ENCODE measurements around the gene NHERF1. TPM values are rescaled to one million over a fixed set of nuclear protein-coding genes. Genes with fewer than 3 reads are reported as not detected.

The NHERF1 gene
- total and polyA plus RNA-seq, 2 of the 13 experiments (the other 11 are each of a cell fraction or from before 2014, with no cell fraction given), result 169 to 269 TPM

DNA sequence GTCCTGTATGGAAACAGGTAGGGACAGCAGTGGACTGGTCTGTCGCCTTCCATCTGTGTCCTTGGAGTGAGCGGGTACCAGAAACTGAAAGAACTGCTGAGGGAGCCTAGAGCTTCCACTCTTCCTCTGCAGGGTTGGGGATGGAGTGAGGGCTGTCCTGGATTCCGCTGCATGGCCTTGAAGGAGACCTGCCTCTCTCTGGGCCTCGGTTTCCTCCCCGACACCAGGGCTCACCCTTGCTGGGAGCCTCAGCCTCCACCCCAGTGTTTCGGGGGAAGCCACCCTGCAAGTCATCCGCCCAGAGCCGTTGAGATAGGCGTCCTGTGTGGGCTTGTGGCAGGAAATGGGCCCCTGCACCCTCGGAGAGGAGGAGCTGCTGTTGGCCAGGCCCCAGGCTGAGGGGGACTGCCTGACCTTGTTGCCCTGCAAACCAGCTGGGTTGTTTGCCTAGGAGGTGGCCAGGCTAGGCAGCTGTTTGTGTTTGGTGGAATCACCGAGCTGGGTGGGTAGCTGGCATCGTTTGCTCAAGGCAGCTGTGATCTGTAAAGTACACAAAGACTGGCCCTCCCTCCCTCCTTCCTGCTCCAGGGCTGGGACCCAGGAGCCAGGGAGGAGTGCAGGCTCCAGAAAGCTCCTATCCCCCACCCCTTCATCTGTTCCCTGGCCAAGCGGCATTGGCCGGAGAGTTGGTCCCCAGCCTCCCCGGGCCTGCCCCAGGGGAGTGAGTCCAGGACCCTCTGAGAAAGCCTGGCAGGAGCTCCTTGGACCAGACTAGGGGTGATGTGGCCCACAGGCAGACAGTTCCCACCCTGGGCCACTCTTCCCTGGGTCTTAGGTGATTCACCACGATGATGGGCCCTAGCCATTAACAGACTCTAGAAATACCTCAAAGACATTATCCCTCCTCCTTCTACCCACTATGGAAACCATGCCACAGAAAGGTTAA is 10.1 kb upstream of the NHERF1 start (continued):
- TF ChIP-seq ZBTB8A (CRISPR knock-in tag; IDR thresholded peaks at IDR 0.05; ENCODE audit: borderline replicate concordance, low read depth) (no peak), ZNF335 (CRISPR knock-in tag; IDR thresholded peaks at IDR 0.05) (0 out of 2 replicates have a peak, but pooled peaks have one; percentile 31), RBAK (CRISPR knock-in tag; IDR thresholded peaks at IDR 0.05) (no peak), FOXP4 (CRISPR knock-in tag; IDR thresholded peaks at IDR 0.05) (peak; percentile 91), ZNF264 (CRISPR knock-in tag; IDR thresholded peaks at IDR 0.05) (no peak), SMC3 (IDR thresholded peaks at IDR 0.05; ENCODE audit: low read length) (no peak), DNMT3B (CRISPR knock-in tag; conservative IDR thresholded peaks at IDR 0.05) (0 out of 2 replicates have a peak, but pooled peaks have one; percentile 37), HES4 (CRISPR knock-in tag; IDR thresholded peaks at IDR 0.05; ENCODE audit: borderline replicate concordance) (no peak), NFYC (CRISPR knock-in tag; IDR thresholded peaks at IDR 0.05) (no peak), SMAD3 (CRISPR knock-in tag; IDR thresholded peaks at IDR 0.05) (0 out of 2 replicates have a peak, but pooled peaks have one; percentile 42), ZNF326 (CRISPR knock-in tag; IDR thresholded peaks at IDR 0.05; ENCODE audit: borderline replicate concordance) (no peak), TARDBP (CRISPR knock-in tag; IDR thresholded peaks at IDR 0.05) (0 out of 2 replicates have a peak, but pooled peaks have one; percentile 2), BATF2 (CRISPR knock-in tag; IDR thresholded peaks at IDR 0.05) (no peak), SMARCE1 (IDR thresholded peaks at IDR 0.05; ENCODE audit: borderline replicate concordance) (no peak), HMGA1 (CRISPR knock-in tag; conservative IDR thresholded peaks at IDR 0.05) (no peak)
- TF ChIP-seq, protein P1, sequence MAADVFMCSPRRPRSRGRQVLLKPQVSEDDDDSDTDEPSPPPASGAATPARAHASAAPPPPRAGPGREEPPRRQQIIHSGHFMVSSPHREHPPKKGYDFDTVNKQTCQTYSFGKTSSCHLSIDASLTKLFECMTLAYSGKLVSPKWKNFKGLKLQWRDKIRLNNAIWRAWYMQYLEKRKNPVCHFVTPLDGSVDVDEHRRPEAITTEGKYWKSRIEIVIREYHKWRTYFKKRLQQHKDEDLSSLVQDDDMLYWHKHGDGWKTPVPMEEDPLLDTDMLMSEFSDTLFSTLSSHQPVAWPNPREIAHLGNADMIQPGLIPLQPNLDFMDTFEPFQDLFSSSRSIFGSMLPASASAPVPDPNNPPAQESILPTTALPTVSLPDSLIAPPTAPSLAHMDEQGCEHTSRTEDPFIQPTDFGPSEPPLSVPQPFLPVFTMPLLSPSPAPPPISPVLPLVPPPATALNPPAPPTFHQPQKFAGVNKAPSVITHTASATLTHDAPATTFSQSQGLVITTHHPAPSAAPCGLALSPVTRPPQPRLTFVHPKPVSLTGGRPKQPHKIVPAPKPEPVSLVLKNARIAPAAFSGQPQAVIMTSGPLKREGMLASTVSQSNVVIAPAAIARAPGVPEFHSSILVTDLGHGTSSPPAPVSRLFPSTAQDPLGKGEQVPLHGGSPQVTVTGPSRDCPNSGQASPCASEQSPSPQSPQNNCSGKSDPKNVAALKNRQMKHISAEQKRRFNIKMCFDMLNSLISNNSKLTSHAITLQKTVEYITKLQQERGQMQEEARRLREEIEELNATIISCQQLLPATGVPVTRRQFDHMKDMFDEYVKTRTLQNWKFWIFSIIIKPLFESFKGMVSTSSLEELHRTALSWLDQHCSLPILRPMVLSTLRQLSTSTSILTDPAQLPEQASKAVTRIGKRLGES (CRISPR knock-in tag; IDR thresholded peaks at IDR 0.05; ENCODE audit: borderline replicate concordance), result no peak
- TF ChIP-seq, protein P2, sequence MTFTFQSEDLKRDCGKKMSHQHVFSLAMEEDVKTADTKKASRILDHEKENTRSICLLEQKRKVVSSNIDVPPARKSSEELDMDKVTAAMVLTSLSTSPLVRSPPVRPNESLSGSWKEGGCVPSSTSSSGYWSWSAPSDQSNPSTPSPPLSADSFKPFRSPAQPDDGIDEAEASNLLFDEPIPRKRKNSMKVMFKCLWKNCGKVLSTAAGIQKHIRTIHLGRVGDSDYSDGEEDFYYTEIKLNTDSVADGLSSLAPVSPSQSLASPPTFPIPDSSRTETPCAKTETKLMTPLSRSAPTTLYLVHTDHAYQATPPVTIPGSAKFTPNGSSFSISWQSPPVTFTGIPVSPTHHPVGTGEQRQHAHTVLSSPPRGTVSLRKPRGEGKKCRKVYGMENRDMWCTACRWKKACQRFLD (CRISPR knock-in tag; IDR thresholded peaks at IDR 0.05; ENCODE audit: borderline replicate concordance), result no peak
- TF ChIP-seq, protein P3, sequence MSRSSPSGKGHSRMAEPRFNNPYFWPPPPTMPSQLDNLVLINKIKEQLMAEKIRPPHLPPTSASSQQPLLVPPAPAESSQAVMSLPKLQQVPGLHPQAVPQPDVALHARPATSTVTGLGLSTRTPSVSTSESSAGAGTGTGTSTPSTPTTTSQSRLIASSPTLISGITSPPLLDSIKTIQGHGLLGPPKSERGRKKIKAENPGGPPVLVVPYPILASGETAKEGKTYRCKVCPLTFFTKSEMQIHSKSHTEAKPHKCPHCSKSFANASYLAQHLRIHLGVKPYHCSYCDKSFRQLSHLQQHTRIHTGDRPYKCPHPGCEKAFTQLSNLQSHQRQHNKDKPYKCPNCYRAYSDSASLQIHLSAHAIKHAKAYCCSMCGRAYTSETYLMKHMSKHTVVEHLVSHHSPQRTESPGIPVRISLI (CRISPR knock-in tag; IDR thresholded peaks at IDR 0.05; ENCODE audit: borderline replicate concordance), result no peak
- TF ChIP-seq, protein P4, sequence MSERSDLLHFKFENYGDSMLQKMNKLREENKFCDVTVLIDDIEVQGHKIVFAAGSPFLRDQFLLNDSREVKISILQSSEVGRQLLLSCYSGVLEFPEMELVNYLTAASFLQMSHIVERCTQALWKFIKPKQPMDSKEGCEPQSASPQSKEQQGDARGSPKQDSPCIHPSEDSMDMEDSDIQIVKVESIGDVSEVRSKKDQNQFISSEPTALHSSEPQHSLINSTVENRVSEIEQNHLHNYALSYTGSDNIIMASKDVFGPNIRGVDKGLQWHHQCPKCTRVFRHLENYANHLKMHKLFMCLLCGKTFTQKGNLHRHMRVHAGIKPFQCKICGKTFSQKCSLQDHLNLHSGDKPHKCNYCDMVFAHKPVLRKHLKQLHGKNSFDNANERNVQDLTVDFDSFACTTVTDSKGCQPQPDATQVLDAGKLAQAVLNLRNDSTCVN (CRISPR knock-in tag; IDR thresholded peaks at IDR 0.05; ENCODE audit: borderline replicate concordance), result peak; percentile 75; the same call in 1 of the 2 replicates
